ENCODE results near the gene IFIH1. TPM values are rescaled to one million over a fixed set of nuclear protein-coding genes. Genes with fewer than 3 reads are reported as not detected.

Gene IFIH1
- total RNA-seq, 1 donor from 2014 or later = 9.4 TPM

- no peak for DNase-seq (ENCODE audit: low spot score)
- no peak for ATAC-seq
These were observed 99.1 kb downstream of the IFIH1 start for GRCh38 chr2:162219426-162219825.

GRCh38 chr2:162217598-162217997 lies 100.9 kb downstream of the IFIH1 start:
- ATAC-seq = no peak
- no peak for DNase-seq (ENCODE audit: low spot score)

Other genes starting within 250 kb of the IFIH1 start
- 15.2 TPM for gene DPP4, start 244.5 kb downstream of the IFIH1 start, total RNA-seq
- not detected for gene GCG, start 166.4 kb downstream of the IFIH1 start, total RNA-seq
- gene FAP, start 75.2 kb downstream of the IFIH1 start, total RNA-seq = 0.58 TPM
- gene GCA, start 25.4 kb upstream of the IFIH1 start, total RNA-seq = 7.3 TPM